Measurements from ENCODE around the gene IDH2.

- TF ChIP-seq CTCF (IDR thresholded peaks at IDR 0.05; ENCODE audit: poor library complexity, severe bottlenecking) (no peak), EZH2 (IDR thresholded peaks at IDR 0.05; ENCODE audit: borderline replicate concordance, insufficient read depth, low read length, poor library complexity, severe bottlenecking) (no peak), POLR2AphosphoS5 (IDR thresholded peaks at IDR 0.05) (no peak), RAD21 (conservative IDR thresholded peaks at IDR 0.05) (no peak), REST (IDR thresholded peaks at IDR 0.05; ENCODE audit: borderline replicate concordance) (no peak), EP300 (conservative IDR thresholded peaks at IDR 0.05; ENCODE audit: poor library complexity, severe bottlenecking) (no peak)
Observed at GRCh38 chr15:90091156-90091931, 10.9 kb downstream of the IDH2 start.

Measured in neural cell (in vitro differentiated cells).